HPDE6-E6E7 (cell line): ENCODE measurements around the gene RHOA.
"Not testable (repeated sequence)": the region's sequence is repeated elsewhere in the genome, so short reads cannot be mapped to it uniquely, and the experiment has no call there.

Experiments
- DNase-seq: peaks from one replicate; pipeline ENCODE4 v3.0.0; 2011; ENCODE audit warnings: missing footprints; ENCODE audit errors: extremely low spot score

Gene RHOA

GRCh38 chr3:49411535-49411967 is 225 bp downstream of the RHOA start:
- no peak for DNase-seq

GRCh38 chr3:49410846-49411534 is 786 bp downstream of the RHOA start:
- no peak for DNase-seq

- DNase-seq, result no peak
These were observed 1.5 kb downstream of the RHOA start for GRCh38 chr3:49410066-49410845.

DNA sequence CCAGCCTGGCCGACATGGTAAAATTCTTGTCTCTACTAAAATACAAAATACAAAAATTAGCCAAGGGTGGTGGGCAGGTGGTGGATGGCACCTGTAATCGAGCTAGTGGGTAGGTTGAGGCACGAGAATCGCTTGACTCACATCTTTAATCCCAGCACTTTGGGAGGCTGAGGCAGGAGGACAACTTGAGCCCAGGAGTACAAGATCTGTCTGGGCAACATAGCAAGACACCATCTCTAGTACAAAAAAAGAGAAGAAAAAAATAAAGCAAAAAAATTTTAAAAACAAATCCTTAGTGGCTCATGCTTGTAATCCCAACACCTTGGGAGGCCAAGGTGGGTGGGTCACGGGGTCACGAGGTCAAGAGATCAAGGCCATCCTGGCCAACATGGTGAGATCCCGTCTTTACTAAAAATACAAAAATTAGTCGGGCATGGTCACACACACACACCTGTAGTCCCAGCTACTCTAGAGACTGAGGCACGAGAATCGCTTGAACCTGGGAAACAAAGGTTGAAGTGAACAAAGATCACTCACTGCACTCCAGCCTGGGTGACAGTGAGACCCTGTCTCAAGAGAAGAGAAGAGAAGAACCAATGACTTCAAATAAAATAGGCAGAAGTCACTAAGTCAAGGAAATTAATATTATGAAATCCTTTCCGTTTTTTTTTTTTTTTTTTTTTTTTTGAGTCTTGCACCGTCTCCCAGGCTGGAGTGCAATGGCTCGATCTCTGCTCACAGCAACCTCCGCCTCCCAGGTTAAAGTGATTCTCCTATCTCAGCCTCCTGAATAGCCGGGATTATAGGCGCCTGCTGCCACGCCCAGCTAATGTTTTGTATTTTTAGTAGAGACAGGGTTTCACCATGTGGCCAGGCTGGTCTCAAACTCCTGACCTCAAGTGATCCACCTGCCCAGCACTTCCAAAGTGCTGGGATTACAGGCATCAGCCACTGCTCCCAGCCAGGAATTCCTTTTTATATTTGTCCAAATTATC is 4.9 kb downstream of the RHOA start:
- no peak for DNase-seq

- DNase-seq, result not testable (repeated sequence)
These were observed 6.2 kb downstream of the RHOA start for GRCh38 chr3:49405570-49405969.

DNA sequence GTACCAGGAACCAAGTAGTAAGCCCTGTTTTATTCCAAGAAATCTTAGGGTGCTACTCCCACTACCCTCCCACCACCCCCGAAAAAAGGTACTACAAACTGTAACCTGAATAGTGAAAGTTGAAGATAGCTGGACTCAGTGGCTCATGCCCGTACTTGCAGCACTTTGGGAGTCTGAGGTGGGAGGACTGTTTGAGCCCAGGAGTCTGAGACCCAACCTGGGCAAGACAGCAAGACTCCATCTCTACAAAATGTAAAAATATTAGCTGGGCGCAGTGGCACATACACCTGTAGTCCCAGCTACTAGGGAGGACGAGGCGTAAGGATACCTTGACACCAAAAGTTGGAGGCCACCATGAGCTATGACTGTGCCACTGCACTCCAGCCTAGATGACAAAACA is 7.9 kb downstream of the RHOA start:
- no peak for DNase-seq

DNA sequence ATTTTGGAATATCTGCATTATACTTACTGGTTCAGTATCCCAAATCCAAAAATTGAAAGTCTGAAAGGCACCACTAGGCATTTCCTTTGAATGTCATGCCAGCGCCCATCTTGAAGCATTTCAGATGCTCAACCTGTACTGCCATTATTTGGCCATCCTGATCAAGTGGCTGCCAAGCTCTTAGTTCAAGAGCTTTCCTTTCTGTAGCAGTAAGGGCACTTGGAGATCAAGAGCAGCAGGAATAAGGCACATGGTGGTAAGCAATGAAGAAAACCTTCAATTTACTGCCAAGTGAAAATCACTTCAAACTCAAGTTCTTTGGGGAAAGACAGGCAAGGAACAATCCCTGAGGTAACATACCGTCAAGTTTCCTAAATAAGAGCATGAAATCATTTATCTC is 10.0 kb downstream of the RHOA start:
- no peak for DNase-seq

DNA sequence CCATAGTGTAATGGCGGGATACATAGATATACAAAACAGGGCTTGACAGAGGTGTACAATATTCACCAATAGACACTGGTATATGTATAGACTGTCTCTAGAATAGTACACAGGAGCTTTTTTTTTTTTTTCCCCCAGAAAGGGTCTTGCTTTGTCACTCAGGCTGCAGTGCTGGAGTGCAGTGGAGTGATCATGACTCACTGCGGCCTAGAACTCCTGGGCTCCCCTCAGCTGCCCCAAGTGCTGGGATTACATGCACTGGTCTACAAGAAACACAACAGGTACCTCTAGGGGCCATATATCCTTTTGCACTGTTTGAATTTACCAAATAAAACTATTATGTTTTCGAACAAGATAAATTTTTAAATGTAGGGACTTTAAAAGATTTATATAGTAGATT is 12.3 kb downstream of the RHOA start:
- no peak for DNase-seq

GRCh38 chr3:49397470-49397869 is 14.3 kb downstream of the RHOA start:
- DNase-seq, result no peak

GRCh38 chr3:49391310-49391709 is 20.5 kb downstream of the RHOA start:
- not testable (repeated sequence) for DNase-seq

- DNase-seq, result no peak
These were observed 22.5 kb downstream of the RHOA start for GRCh38 chr3:49389297-49389696.

GRCh38 chr3:49388289-49388820 is 23.4 kb downstream of the RHOA start:
- DNase-seq, result no peak

GRCh38 chr3:49387721-49388120 is 24.1 kb downstream of the RHOA start:
- no peak for DNase-seq

DNA sequence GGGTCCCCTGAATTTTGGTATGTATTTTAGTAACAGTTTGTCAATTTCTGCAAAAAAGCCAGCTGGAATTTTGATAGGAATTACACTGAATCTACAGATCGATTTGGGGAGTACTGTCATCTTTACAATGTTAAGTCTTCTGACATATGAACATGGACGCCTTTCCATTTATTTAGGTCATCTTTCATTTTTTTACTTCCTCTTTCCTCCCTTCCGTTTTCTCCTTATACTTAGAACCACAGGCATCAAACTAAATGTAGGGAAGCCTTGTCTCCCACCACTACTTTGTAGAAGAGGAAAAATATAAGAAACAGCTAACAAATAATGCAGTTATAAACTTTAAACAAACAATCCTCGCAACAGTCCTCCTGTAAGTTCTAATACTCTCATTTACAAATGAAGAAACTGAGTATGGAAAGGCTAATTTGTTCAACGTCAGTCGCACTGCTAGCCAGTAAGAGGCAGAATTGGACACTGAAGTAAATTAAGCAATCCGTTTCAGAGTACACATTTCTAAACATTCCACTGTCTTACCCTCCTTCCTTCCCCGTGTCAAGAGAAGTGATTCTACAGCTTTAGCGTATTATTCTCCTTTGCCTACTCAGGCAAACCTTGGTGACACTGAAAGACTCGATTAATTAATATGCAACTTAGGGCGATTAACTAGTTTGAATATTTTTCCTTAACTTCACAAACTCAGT is 25.6 kb downstream of the RHOA start:
- DNase-seq, result no peak

DNA sequence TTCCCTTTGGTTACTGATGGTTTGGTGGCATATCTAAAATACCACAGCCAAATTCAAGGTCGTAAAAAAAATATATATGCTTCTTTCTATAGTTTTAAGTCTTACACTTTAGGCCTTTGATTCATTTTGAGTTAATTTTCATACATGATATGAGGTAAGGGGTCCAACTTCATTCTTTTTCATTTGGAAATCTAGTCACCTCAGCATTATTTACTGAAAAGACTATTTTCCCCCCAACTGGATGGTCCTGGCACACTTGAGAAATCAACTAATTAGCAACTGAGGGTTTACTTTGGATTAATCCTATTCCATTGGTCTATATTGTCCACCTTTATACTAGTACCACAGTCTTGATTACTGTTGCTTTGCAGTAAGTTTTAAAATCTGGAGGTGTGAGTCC is 26.2 kb downstream of the RHOA start:
- DNase-seq, result no peak

GRCh38 chr3:49383387-49383786 is 28.4 kb downstream of the RHOA start:
- no peak for DNase-seq

DNA sequence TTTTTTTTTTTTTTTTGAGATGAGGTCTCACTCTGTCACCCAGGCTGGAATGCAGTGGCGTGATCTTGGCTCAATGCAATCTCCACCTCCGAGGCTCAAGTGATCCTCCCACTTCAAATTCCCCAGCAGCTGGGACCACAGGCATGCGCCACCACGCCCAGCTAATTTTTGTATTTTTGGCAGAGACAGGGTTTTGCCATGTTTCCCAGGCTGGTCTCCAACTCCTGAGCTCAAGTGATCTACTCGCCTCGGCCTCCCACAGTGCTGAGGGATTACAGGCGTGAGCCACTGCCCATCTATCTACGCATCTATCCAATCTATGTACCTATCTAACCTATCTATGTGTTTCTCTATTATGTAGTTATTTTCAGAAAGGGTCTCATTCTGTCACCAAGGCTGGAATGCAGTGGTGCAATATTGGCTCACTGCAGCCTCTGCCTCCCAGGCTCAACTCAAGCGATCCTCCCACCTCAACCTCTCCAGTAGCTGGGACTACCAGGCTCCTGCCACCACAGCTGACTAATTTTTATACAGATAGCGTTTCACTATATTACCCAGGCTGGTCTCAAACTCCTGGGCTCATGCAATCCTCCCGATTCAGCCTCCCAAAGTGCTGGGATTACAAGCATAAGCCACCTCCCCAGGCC is 33.4 kb downstream of the RHOA start:
- no peak for DNase-seq

DNA sequence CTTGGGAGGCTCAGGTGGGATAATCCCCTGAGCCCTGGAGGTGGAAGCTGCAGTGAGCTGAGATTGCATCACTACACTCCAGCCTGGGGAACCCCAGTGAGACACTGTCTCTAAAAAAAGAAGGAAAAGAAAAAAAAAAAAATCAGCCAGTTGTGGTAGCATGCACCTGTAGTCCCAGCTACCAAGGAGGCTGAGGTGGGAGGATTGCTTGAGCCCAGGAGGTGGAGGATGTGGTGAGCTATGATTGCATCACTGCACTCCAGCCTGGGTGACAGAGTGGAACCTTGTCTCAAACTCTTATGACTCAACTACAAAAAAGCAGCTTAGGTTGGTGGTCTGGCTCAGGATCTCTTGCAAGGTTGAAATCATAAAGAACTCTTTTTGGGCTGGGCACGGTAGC is 34.3 kb downstream of the RHOA start:
- no peak for DNase-seq

- DNase-seq, result no peak
These were observed 39.8 kb downstream of the RHOA start for GRCh38 chr3:49371946-49372345.

DNA sequence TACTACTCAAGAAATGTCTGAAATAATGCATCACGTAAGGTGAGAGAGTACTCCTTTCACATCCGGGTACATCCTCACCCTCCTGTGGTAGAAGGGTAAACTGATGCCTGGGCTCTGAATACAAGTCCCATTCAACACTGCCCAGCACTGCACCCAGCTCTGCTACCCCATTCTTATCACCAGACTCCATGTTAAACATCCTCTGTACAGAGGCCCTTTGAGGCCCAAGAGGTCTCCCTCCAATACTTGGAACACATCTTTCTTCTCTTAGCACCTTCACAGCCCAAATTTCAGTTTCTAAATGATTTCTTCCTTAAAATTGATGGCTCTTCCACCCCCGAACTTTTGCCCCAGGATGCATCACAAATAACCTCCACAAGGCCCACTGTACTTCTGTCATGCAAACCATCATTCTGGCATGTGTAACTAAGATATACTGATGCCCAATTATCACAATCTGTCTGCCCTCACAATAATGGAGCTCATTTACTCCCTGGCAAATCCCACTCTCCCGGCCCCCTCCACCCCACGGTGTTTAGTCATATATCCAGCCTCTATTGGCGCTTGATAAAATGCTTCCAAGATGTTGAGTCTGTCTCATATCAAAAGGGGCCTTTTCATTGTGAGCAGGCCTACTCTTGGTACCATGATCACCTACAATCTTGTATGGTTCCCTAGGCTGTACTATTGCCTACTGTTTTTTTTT is 41.0 kb downstream of the RHOA start:
- no peak for DNase-seq
